ENCODE results near the gene TNS1. TPM values are rescaled to one million over a fixed set of nuclear protein-coding genes. Genes with fewer than 3 reads are reported as not detected.

Gene TNS1
- total RNA-seq, 2 donors from 2014 or later: 3.3 to 4.2 TPM

- 83 to 89% methylated on average over 8 to 9 of the region's 9 CpGs for WGBS, 2 experiments (ENCODE audit: insufficient coverage in 1 of 2, insufficient read length in 1 of 2)
- Histone ChIP-seq H3K9ac (ENCODE audit: extremely low read depth, low read length, poor library complexity, severe bottlenecking) (no peak overlapping the region), H3K27me3 (ENCODE audit: control insufficient read depth, insufficient read depth, low read length, poor library complexity, severe bottlenecking) (no peaks in the 10 kb centered on the region), H3K36me3 (ENCODE audit: control insufficient read depth, insufficient read depth, low read length) (no peaks in the 10 kb centered on the region), H3K4me3 (ENCODE audit: low read length) (no peak overlapping the region), H3K4me1 (ENCODE audit: control insufficient read depth, insufficient read depth, low read length) (peaks cover 3% of the 10 kb centered on the region), H3K27ac (ENCODE audit: low read depth, low read length) (peak overlapping the region; percentile 96), H3K9me3 (ENCODE audit: control insufficient read depth, low read length) (no peaks in the 10 kb centered on the region)
- Mint-ChIP-seq H3K4me3 (no peak overlapping the region), H3K9me3 (no peaks in the 10 kb centered on the region), H3K27ac (peak overlapping the region; percentile 79), H3K4me1 (peaks cover 19% of the 10 kb centered on the region), H3K36me3 (ENCODE audit: low read depth) (no peaks in the 10 kb centered on the region), H3K27me3 (ENCODE audit: insufficient read depth) (peaks cover 1% of the 10 kb centered on the region)
- peak; percentile 86 for DNase-seq
- peak; percentile 38 for TF ChIP-seq CTCF (conservative IDR thresholded peaks at IDR 0.05)
Observed at GRCh38 chr2:217836901-217837491, 165.8 kb downstream of the TNS1 start.

- Histone ChIP-seq H3K4me3 (ENCODE audit: low read length) (no peak overlapping the region), H3K27ac (ENCODE audit: low read depth, low read length) (peak overlapping the region; percentile 96), H3K36me3 (ENCODE audit: control insufficient read depth, insufficient read depth, low read length) (no peaks in the 10 kb centered on the region), H3K9ac (ENCODE audit: extremely low read depth, low read length, poor library complexity, severe bottlenecking) (no peak overlapping the region), H3K4me1 (ENCODE audit: control insufficient read depth, insufficient read depth, low read length) (peaks cover 3% of the 10 kb centered on the region), H3K27me3 (ENCODE audit: control insufficient read depth, insufficient read depth, low read length, poor library complexity, severe bottlenecking) (no peaks in the 10 kb centered on the region), H3K9me3 (ENCODE audit: control insufficient read depth, low read length) (no peaks in the 10 kb centered on the region)
- Mint-ChIP-seq H3K4me1 (peaks cover 19% of the 10 kb centered on the region), H3K4me3 (no peak overlapping the region), H3K27ac (peak overlapping the region; percentile 79), H3K9me3 (no peaks in the 10 kb centered on the region), H3K27me3 (ENCODE audit: insufficient read depth) (peaks cover 1% of the 10 kb centered on the region), H3K36me3 (ENCODE audit: low read depth) (no peaks in the 10 kb centered on the region)
- peak; percentile 80 for DNase-seq
- TF ChIP-seq CTCF (conservative IDR thresholded peaks at IDR 0.05): no peak
- WGBS, 2 experiments (ENCODE audit: insufficient coverage in 1 of 2, insufficient read length in 1 of 2): 77 to 79% methylated on average over 10 to 17 of the region's 18 CpGs
Observed at GRCh38 chr2:217835931-217836891, 166.6 kb downstream of the TNS1 start.

- Histone ChIP-seq H3K36me3 (ENCODE audit: control insufficient read depth, insufficient read depth, low read length) (no peaks in the 10 kb centered on the region), H3K27ac (ENCODE audit: low read depth, low read length) (no peak overlapping the region), H3K9me3 (ENCODE audit: control insufficient read depth, low read length) (no peaks in the 10 kb centered on the region), H3K9ac (ENCODE audit: extremely low read depth, low read length, poor library complexity, severe bottlenecking) (no peak overlapping the region), H3K4me3 (ENCODE audit: low read length) (no peak overlapping the region), H3K27me3 (ENCODE audit: control insufficient read depth, insufficient read depth, low read length, poor library complexity, severe bottlenecking) (no peaks in the 10 kb centered on the region), H3K4me1 (ENCODE audit: control insufficient read depth, insufficient read depth, low read length) (peaks cover 3% of the 10 kb centered on the region)
- no peak overlapping the region for H3K27ac Mint-ChIP-seq
- peaks cover 1% of the 10 kb centered on the region for H3K27me3 Mint-ChIP-seq (ENCODE audit: insufficient read depth)
- H3K9me3 Mint-ChIP-seq: no peaks in the 10 kb centered on the region
- no peak overlapping the region for H3K4me3 Mint-ChIP-seq
- WGBS, 2 experiments (ENCODE audit: insufficient coverage in 1 of 2, insufficient read length in 1 of 2): 95 to 96% methylated on average over 5 to 11 of the region's 11 CpGs
- no peak for DNase-seq
- no peaks in the 10 kb centered on the region for H3K36me3 Mint-ChIP-seq (ENCODE audit: low read depth)
- peaks cover 19% of the 10 kb centered on the region for H3K4me1 Mint-ChIP-seq
- TF ChIP-seq CTCF (conservative IDR thresholded peaks at IDR 0.05): no peak
Observed at GRCh38 chr2:217834744-217835513, 167.9 kb downstream of the TNS1 start.
